ENCODE results near the gene CD36.

GRCh38 chr7:80705130-80705781 lies 66.8 kb downstream of the CD36 start:
- no peak for TF ChIP-seq CTCF (IDR thresholded peaks at IDR 0.05)
- TF ChIP-seq POLR2A (IDR thresholded peaks at IDR 0.05): no peak

Measured in breast epithelium (tissue), 3 donors.